ENCODE data around the gene TAS2R16. TPM values are rescaled to one million over a fixed set of nuclear protein-coding genes. Genes with fewer than 3 reads are reported as not detected.

Gene TAS2R16
- total and polyA plus RNA-seq, 2 experiments from 2014 or later: not detected

- no peak overlapping the region for H3K4me3 ChIP-seq
- H3K79me2 ChIP-seq (ENCODE audit: insufficient read depth): no peaks in the 10 kb centered on the region
- H3K9me2 ChIP-seq (ENCODE audit: insufficient read depth): no peaks in the 10 kb centered on the region
- H3F3A ChIP-seq (ENCODE audit: insufficient read depth): no peaks in the 10 kb centered on the region
- H3K27ac ChIP-seq: no peak overlapping the region
- H3K4me1 ChIP-seq (ENCODE audit: insufficient read depth): no peaks in the 10 kb centered on the region
- in situ Hi-C loops (cut with MboI): no loop called here
- no peak for TF ChIP-seq EZH2phosphoT487 (IDR thresholded peaks at IDR 0.05; ENCODE audit: insufficient read depth, low read depth)
- no peak for TF ChIP-seq EZH2 (IDR thresholded peaks at IDR 0.05; ENCODE audit: insufficient read depth, poor library complexity, severe bottlenecking)
- H3K9me3 ChIP-seq (ENCODE audit: low read depth): no peaks in the 10 kb centered on the region
- no peak overlapping the region for H3K4me2 ChIP-seq (ENCODE audit: unreplicated experiment)
- H4K20me1 ChIP-seq (ENCODE audit: insufficient read depth): no peaks in the 10 kb centered on the region
- H3K27me3 ChIP-seq (replicated peaks; ENCODE audit: insufficient read depth): no peaks in the 10 kb centered on the region
- H3K9ac ChIP-seq: no peak overlapping the region
- 3 to 20% methylated on average over 2 of the region's 2 CpGs for WGBS, 2 experiments (ENCODE audit: low coverage in 1 of 2, low lambda C conversion rate in 2 of 2, missing lambda C conversion rate in 2 of 2)
- H2AFZ ChIP-seq: no peak overlapping the region
- no peak for DNase-seq
- no peaks in the 10 kb centered on the region for H3K36me3 ChIP-seq (ENCODE audit: low read depth)
These were observed 11.5 kb downstream of the TAS2R16 start for GRCh38 chr7:122984021-122984420.

DNA sequence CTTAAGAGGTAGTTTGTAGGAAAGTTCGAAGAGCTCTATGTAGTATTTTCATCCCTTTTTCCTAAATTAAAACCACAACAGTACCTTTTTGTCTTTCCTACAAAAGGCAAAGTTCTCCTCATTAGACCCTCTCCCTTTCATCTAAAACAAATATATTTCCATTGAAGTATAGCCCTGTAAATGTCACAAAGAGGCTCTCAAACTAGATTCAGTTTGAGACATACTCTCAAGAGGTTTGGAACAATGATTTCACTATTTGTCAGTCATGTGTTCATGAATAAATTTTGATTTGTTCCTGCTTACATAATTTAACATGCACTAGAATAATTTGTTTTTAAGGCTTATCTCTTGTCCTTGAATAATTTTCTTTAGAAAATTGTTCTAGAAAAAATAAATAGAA lies 12.2 kb downstream of the TAS2R16 start:
- WGBS, 2 experiments (ENCODE audit: low coverage in 1 of 2, low lambda C conversion rate in 2 of 2, missing lambda C conversion rate in 2 of 2): 3 to 4% methylated on average over 1 of the region's 1 CpG
- no peak for DNase-seq
- Histone ChIP-seq H2AFZ (no peak overlapping the region), H3K4me2 (ENCODE audit: unreplicated experiment) (no peak overlapping the region), H4K20me1 (ENCODE audit: insufficient read depth) (no peaks in the 10 kb centered on the region), H3K4me3 (no peak overlapping the region), H3K9me2 (ENCODE audit: insufficient read depth) (no peaks in the 10 kb centered on the region), H3K27ac (no peak overlapping the region), H3K27me3 (replicated peaks; ENCODE audit: insufficient read depth) (no peaks in the 10 kb centered on the region), H3K9ac (no peak overlapping the region), H3K9me3 (ENCODE audit: low read depth) (no peaks in the 10 kb centered on the region), H3K36me3 (ENCODE audit: low read depth) (no peaks in the 10 kb centered on the region), H3F3A (ENCODE audit: insufficient read depth) (no peaks in the 10 kb centered on the region), H3K79me2 (ENCODE audit: insufficient read depth) (no peaks in the 10 kb centered on the region), H3K4me1 (ENCODE audit: insufficient read depth) (no peaks in the 10 kb centered on the region)
- in situ Hi-C loops (cut with MboI): no loop called here
- TF ChIP-seq EZH2phosphoT487 (IDR thresholded peaks at IDR 0.05; ENCODE audit: insufficient read depth, low read depth) (no peak), EZH2 (IDR thresholded peaks at IDR 0.05; ENCODE audit: insufficient read depth, poor library complexity, severe bottlenecking) (no peak)

DNA sequence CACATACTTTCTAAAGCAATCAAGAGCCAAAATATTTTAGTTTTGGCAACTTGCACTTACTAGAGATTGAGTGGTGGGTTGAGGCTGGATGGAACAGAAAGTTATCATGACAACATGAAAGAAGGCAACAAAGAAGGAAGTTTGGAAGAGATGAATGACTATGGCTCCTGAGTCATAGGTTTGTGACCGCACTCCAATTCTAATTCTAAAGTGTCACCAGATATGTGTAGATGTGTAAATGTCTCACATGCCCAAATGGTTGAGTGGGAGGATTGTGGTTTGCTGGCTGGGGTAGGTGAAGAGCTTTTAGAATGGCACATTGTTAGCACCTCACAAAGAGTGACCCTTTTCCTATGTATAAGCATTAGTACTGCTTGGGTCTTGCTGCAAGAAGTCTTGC lies 20.2 kb downstream of the TAS2R16 start:
- no peaks in the 10 kb centered on the region for H3K36me3 ChIP-seq (ENCODE audit: low read depth)
- no peak overlapping the region for H3K9ac ChIP-seq
- H3K4me3 ChIP-seq: no peak overlapping the region
- H4K20me1 ChIP-seq (ENCODE audit: insufficient read depth): no peaks in the 10 kb centered on the region
- no peaks in the 10 kb centered on the region for H3K9me3 ChIP-seq (ENCODE audit: low read depth)
- DNase-seq: peak; percentile 0
- TF ChIP-seq EZH2phosphoT487 (IDR thresholded peaks at IDR 0.05; ENCODE audit: insufficient read depth, low read depth) (no peak), EZH2 (IDR thresholded peaks at IDR 0.05; ENCODE audit: insufficient read depth, poor library complexity, severe bottlenecking) (no peak)
- no peak overlapping the region for H2AFZ ChIP-seq
- H3K27me3 ChIP-seq (replicated peaks; ENCODE audit: insufficient read depth): no peaks in the 10 kb centered on the region
- in situ Hi-C loops (cut with MboI): no loop called here
- H3K27ac ChIP-seq: no peak overlapping the region
- H3K79me2 ChIP-seq (ENCODE audit: insufficient read depth): no peaks in the 10 kb centered on the region
- no peaks in the 10 kb centered on the region for H3F3A ChIP-seq (ENCODE audit: insufficient read depth)
- H3K4me1 ChIP-seq (ENCODE audit: insufficient read depth): no peaks in the 10 kb centered on the region
- 3 to 7% methylated on average over 1 of the region's 1 CpG for WGBS, 2 experiments (ENCODE audit: low coverage in 1 of 2, low lambda C conversion rate in 2 of 2, missing lambda C conversion rate in 2 of 2)
- no peaks in the 10 kb centered on the region for H3K9me2 ChIP-seq (ENCODE audit: insufficient read depth)
- H3K4me2 ChIP-seq (ENCODE audit: unreplicated experiment): no peak overlapping the region

DNA sequence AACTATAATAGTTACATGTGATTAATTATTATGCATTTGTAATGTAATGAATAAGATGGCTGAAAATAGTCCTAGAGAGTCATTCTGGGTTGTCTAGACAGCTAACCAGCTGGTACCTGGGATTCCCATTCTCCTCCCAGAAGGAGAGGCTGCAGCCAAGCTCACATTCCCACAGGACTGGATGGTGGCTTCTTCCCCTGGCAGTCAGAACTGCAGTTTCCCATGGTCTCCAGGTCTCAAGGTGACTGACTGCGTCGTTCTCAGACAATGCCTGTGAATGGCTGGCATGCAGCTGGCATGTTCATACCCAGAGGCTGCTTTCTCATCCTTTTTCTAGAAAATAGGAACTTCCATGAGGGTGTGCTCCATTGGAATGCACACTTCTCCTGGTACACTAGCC lies 21.3 kb downstream of the TAS2R16 start:
- no peaks in the 10 kb centered on the region for H4K20me1 ChIP-seq (ENCODE audit: insufficient read depth)
- no peaks in the 10 kb centered on the region for H3K9me2 ChIP-seq (ENCODE audit: insufficient read depth)
- H3K79me2 ChIP-seq (ENCODE audit: insufficient read depth): no peaks in the 10 kb centered on the region
- no peak overlapping the region for H3K4me2 ChIP-seq (ENCODE audit: unreplicated experiment)
- WGBS, 2 experiments (ENCODE audit: low coverage in 1 of 2, low lambda C conversion rate in 2 of 2, missing lambda C conversion rate in 2 of 2): 21 to 28% methylated on average over 2 of the region's 2 CpGs
- H3K4me1 ChIP-seq (ENCODE audit: insufficient read depth): no peaks in the 10 kb centered on the region
- no peaks in the 10 kb centered on the region for H3F3A ChIP-seq (ENCODE audit: insufficient read depth)
- H3K9me3 ChIP-seq (ENCODE audit: low read depth): no peaks in the 10 kb centered on the region
- H3K9ac ChIP-seq: no peak overlapping the region
- no peaks in the 10 kb centered on the region for H3K27me3 ChIP-seq (replicated peaks; ENCODE audit: insufficient read depth)
- H3K36me3 ChIP-seq (ENCODE audit: low read depth): no peaks in the 10 kb centered on the region
- in situ Hi-C loops (cut with MboI): no loop called here
- no peak overlapping the region for H2AFZ ChIP-seq
- no peak for DNase-seq
- H3K4me3 ChIP-seq: no peak overlapping the region
- H3K27ac ChIP-seq: no peak overlapping the region
- TF ChIP-seq EZH2 (IDR thresholded peaks at IDR 0.05; ENCODE audit: insufficient read depth, poor library complexity, severe bottlenecking): no peak
- no peak for TF ChIP-seq EZH2phosphoT487 (IDR thresholded peaks at IDR 0.05; ENCODE audit: insufficient read depth, low read depth)

GRCh38 chr7:122972056-122972455 lies 23.4 kb downstream of the TAS2R16 start:
- Histone ChIP-seq H3K27ac (no peak overlapping the region), H2AFZ (no peak overlapping the region), H3K9me2 (ENCODE audit: insufficient read depth) (no peaks in the 10 kb centered on the region), H3K4me2 (ENCODE audit: unreplicated experiment) (no peak overlapping the region), H3K9ac (no peak overlapping the region), H3K9me3 (ENCODE audit: low read depth) (no peaks in the 10 kb centered on the region), H4K20me1 (ENCODE audit: insufficient read depth) (no peaks in the 10 kb centered on the region), H3F3A (ENCODE audit: insufficient read depth) (no peaks in the 10 kb centered on the region), H3K4me1 (ENCODE audit: insufficient read depth) (no peaks in the 10 kb centered on the region), H3K27me3 (replicated peaks; ENCODE audit: insufficient read depth) (no peaks in the 10 kb centered on the region), H3K79me2 (ENCODE audit: insufficient read depth) (no peaks in the 10 kb centered on the region), H3K4me3 (no peak overlapping the region), H3K36me3 (ENCODE audit: low read depth) (no peaks in the 10 kb centered on the region)
- DNase-seq: no peak
- no peak for TF ChIP-seq EZH2 (IDR thresholded peaks at IDR 0.05; ENCODE audit: insufficient read depth, poor library complexity, severe bottlenecking)
- TF ChIP-seq EZH2phosphoT487 (IDR thresholded peaks at IDR 0.05; ENCODE audit: insufficient read depth, low read depth): no peak
- 6 to 7% methylated on average over 6 of the region's 6 CpGs for WGBS, 2 experiments (ENCODE audit: low coverage in 1 of 2, low lambda C conversion rate in 2 of 2, missing lambda C conversion rate in 2 of 2)
- in situ Hi-C loops (cut with MboI): no loop called here
